T follicular helper cell (primary cell): Measurements from ENCODE around the gene LY6G6D.

Experiments
- DNase-seq: peaks from one replicate; pipeline ENCODE4 v3.0.0-alpha.2; 2020; ENCODE audit warnings: low read depth

Gene LY6G6D

GRCh38 chr6:31719001-31719400, 3.9 kb downstream of the LY6G6D start:
- DNase-seq: no peak

- no peak for DNase-seq
These were observed 5.1 kb downstream of the LY6G6D start for GRCh38 chr6:31720196-31720770.

GRCh38 chr6:31721351-31722020, 6.3 kb downstream of the LY6G6D start, which contains the start of gene LY6G6C:
TSS of gene LY6G6C (minus strand) at chr6:31721746. CDS start at chr6:31721679, 67 bp downstream.
- no peak for DNase-seq

GRCh38 chr6:31722173-31722572, 7.0 kb downstream of the LY6G6D start:
- DNase-seq: no peak

- no peak for DNase-seq
These were observed 8.3 kb downstream of the LY6G6D start, which contains the start of gene MPIG6B for GRCh38 chr6:31723245-31723979. TSS of gene MPIG6B (plus strand) at chr6:31723373. CDS start at chr6:31723384, 11 bp downstream.

- no peak for DNase-seq
These were observed 9.0 kb downstream of the LY6G6D start for GRCh38 chr6:31723980-31724691.

GRCh38 chr6:31725502-31726350, 10.6 kb downstream of the LY6G6D start:
- DNase-seq: no peak

- no peak for DNase-seq
These were observed 12.0 kb downstream of the LY6G6D start for GRCh38 chr6:31727034-31727716.

GRCh38 chr6:31727717-31728671, 12.8 kb downstream of the LY6G6D start:
- no peak for DNase-seq

- no peak for DNase-seq
These were observed 13.8 kb downstream of the LY6G6D start, which contains the start of gene DDAH2 for GRCh38 chr6:31728767-31729514. TSS of gene DDAH2 (minus strand) at chr6:31729299. CDS start at chr6:31729161, 138 bp downstream.

GRCh38 chr6:31729515-31729978, 14.4 kb downstream of the LY6G6D start:
- DNase-seq: peak; percentile 72

- peak; percentile 45 for DNase-seq
These were observed 15.0 kb downstream of the LY6G6D start for GRCh38 chr6:31729979-31730630.

GRCh38 chr6:31730631-31731086, 15.5 kb downstream of the LY6G6D start:
- no peak for DNase-seq

GRCh38 chr6:31732029-31732428, 16.9 kb downstream of the LY6G6D start:
- DNase-seq: no peak

GRCh38 chr6:31733734-31734133, 18.6 kb downstream of the LY6G6D start:
- no peak for DNase-seq

GRCh38 chr6:31734247-31734820, 19.2 kb downstream of the LY6G6D start:
- no peak for DNase-seq

GRCh38 chr6:31734821-31735406, 19.8 kb downstream of the LY6G6D start:
- peak; percentile 39 for DNase-seq
